GM12878 (cell line): ENCODE results near the gene RNF130. TPM values are rescaled to one million over a fixed set of nuclear protein-coding genes. Genes with fewer than 3 reads are reported as not detected.

Experiments
- BRCA1 ChIP-seq: IDR thresholded peaks from 2 replicates; pipeline ENCODE4 v1.6.1; 2011; ENCODE audit warnings: low read depth, low read length, improper control_type of control experiment
- FOXK2 ChIP-seq: fragments of 450-650 bp; IDR thresholded peaks from 2 replicates; pipeline ENCODE4 v1.6.1; 2017; ENCODE audit warnings: mild to moderate bottlenecking, moderate library complexity
- LARP7 ChIP-seq: fragments of 450-650 bp; IDR thresholded peaks from 2 replicates; pipeline ENCODE4 v1.6.1; 2017; ENCODE audit warnings: mild to moderate bottlenecking
- NFYB ChIP-seq: IDR thresholded peaks from 2 replicates; pipeline ENCODE4 v1.6.1; 2011; ENCODE audit warnings: low read depth, mild to moderate bottlenecking, low read length, improper control_type of control experiment, moderate library complexity; ENCODE audit not compliant: insufficient read depth
- NR2F1 ChIP-seq: fragments of 450-650 bp; conservative IDR thresholded peaks from 2 replicates; pipeline ENCODE4 v1.6.1; 2017; ENCODE audit warnings: mild to moderate bottlenecking
- RBBP5 ChIP-seq: fragments of 200-600 bp; sonication (generic); conservative IDR thresholded peaks from 2 replicates; pipeline ENCODE4 v1.6.1; 2016
- YY1 ChIP-seq: IDR thresholded peaks from 2 replicates; pipeline ENCODE4 v1.6.1; 2011; ENCODE audit warnings: low read depth, mild to moderate bottlenecking, low read length
- ZNF384 ChIP-seq: IDR thresholded peaks from 2 replicates; pipeline ENCODE4 v1.6.1; 2012; ENCODE audit warnings: low read depth, mild to moderate bottlenecking, low read length, improper control_type of control experiment, borderline replicate concordance
- ZSCAN29 ChIP-seq: fragments of 450-650 bp; IDR thresholded peaks from 2 replicates; pipeline ENCODE4 v1.6.1; 2017; ENCODE audit warnings: mild to moderate bottlenecking, moderate library complexity
- polyA plus RNA-seq, 11 experiments: library from polyadenylated mRNA; depleted of rRNA in 4 of 11; unstranded in 6 of 11; stranded (reverse) in 5 of 11; fragments of >200 nt; fragmentation: Nextera tagmentation in 4 of 11; fragmentation: Illumina TruSeq in 1 of 11; extraction: Ambion mirVana in 4 of 11; extraction: Trizol in 1 of 11; gene quantifications; 1 replicate in 1 of 11; 2 replicates in 10 of 11; pipeline versions ENCODE4 v1.2.1 to v1.2.3, GENCODE V29; 2011 to 2016; ENCODE audit warnings: inconsistent platforms in 2 of 11, missing spikeins in 2 of 11, low read depth in 1 of 11
- total RNA-seq, 4 experiments: library from RNA; depleted of rRNA in 3 of 4; stranded (reverse); fragments of >200 nt in 3 of 4; fragmentation: Illumina TruSeq in 1 of 4; extraction: Trizol in 1 of 4; gene quantifications; 2 replicates each; pipeline versions ENCODE4 v1.2.1 to v1.2.3, GENCODE V29; 2013 to 2021
- TF ChIP-seq, protein P1 (sequence below): fragments of 450-650 bp; IDR thresholded peaks from 2 replicates; pipeline ENCODE4 v1.6.1; 2017; ENCODE audit warnings: low read depth, mild to moderate bottlenecking, moderate library complexity
- TF ChIP-seq, protein P2 (sequence below): IDR thresholded peaks from 2 replicates; pipeline ENCODE4 v1.6.1; 2011; ENCODE audit warnings: mild to moderate bottlenecking, low read depth, low read length, moderate library complexity; ENCODE audit not compliant: insufficient replicate concordance
- TF ChIP-seq, protein P3 (sequence below): IDR thresholded peaks from 2 replicates; pipeline ENCODE4 v1.6.1; 2012; ENCODE audit warnings: low read length, inconsistent platforms
- TF ChIP-seq, protein P4 (sequence below): fragments of 450-650 bp; IDR thresholded peaks from 2 replicates; pipeline ENCODE4 v1.6.1; 2016; ENCODE audit warnings: mild to moderate bottlenecking

RNF130 gene
- total and polyA plus RNA-seq, 10 of the 15 experiments (the other 5 are each of a cell fraction or from before 2014, with no cell fraction given): 0.04 to 0.36 (median 0.11) TPM; not detected in 1

DNA sequence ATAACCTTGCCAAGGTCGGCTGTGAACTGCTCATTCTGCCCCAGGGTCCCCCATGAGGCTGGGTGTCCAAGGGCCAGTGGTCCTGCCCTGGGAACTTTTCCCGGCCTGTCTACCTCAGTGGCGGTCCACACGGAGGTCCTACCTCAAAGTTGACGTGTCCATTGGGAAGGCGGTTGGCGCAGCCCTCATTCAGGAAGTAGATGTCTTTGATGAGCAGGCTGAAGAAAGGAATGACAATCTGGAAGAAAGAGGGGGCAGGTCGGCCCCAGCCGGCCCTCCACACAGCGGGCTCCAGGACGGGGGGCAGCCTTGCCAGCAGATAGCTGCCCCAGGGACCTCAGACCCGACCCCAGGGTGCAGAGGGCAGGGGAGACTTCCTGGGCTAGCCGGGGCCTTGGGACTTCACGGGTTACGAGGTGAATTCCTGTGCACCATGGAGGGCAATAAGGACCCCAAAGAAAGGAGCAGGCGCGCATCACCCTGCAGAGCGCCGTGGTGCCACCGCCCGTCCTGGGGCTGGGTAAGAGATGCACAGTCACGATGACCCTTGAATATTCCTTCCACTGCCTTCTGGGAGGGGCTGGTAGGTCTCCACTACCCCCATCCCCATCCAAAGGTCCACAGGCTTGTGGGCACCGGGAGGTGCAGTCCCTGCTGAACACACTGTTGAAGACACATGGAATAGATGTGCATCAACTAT is 42.9 kb upstream of the RNF130 start (continued):
- TF ChIP-seq, protein P1, sequence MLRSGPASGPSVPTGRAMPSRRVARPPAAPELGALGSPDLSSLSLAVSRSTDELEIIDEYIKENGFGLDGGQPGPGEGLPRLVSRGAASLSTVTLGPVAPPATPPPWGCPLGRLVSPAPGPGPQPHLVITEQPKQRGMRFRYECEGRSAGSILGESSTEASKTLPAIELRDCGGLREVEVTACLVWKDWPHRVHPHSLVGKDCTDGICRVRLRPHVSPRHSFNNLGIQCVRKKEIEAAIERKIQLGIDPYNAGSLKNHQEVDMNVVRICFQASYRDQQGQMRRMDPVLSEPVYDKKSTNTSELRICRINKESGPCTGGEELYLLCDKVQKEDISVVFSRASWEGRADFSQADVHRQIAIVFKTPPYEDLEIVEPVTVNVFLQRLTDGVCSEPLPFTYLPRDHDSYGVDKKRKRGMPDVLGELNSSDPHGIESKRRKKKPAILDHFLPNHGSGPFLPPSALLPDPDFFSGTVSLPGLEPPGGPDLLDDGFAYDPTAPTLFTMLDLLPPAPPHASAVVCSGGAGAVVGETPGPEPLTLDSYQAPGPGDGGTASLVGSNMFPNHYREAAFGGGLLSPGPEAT: no peak
- TF ChIP-seq, protein P2, sequence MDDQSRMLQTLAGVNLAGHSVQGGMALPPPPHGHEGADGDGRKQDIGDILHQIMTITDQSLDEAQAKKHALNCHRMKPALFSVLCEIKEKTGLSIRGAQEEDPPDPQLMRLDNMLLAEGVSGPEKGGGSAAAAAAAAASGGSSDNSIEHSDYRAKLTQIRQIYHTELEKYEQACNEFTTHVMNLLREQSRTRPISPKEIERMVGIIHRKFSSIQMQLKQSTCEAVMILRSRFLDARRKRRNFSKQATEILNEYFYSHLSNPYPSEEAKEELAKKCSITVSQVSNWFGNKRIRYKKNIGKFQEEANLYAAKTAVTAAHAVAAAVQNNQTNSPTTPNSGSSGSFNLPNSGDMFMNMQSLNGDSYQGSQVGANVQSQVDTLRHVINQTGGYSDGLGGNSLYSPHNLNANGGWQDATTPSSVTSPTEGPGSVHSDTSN: no peak
- TF ChIP-seq NFYB (no peak), ZNF384 (no peak), BRCA1 (no peak), YY1 (no peak), NR2F1 (no peak), LARP7 (no peak), FOXK2 (no peak), RBBP5 (no peak), ZSCAN29 (no peak)
- TF ChIP-seq, protein P3, sequence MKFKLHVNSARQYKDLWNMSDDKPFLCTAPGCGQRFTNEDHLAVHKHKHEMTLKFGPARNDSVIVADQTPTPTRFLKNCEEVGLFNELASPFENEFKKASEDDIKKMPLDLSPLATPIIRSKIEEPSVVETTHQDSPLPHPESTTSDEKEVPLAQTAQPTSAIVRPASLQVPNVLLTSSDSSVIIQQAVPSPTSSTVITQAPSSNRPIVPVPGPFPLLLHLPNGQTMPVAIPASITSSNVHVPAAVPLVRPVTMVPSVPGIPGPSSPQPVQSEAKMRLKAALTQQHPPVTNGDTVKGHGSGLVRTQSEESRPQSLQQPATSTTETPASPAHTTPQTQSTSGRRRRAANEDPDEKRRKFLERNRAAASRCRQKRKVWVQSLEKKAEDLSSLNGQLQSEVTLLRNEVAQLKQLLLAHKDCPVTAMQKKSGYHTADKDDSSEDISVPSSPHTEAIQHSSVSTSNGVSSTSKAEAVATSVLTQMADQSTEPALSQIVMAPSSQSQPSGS: no peak
- TF ChIP-seq, protein P4, sequence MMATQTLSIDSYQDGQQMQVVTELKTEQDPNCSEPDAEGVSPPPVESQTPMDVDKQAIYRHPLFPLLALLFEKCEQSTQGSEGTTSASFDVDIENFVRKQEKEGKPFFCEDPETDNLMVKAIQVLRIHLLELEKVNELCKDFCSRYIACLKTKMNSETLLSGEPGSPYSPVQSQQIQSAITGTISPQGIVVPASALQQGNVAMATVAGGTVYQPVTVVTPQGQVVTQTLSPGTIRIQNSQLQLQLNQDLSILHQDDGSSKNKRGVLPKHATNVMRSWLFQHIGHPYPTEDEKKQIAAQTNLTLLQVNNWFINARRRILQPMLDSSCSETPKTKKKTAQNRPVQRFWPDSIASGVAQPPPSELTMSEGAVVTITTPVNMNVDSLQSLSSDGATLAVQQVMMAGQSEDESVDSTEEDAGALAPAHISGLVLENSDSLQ: no peak
